Measurements from ENCODE around the gene TMTC4. TPM values are rescaled to one million over a fixed set of nuclear protein-coding genes. Genes with fewer than 3 reads are reported as not detected.
A peak's percentile ranks its signal among the peaks of the same experiment; 100 is the strongest.

TMTC4 gene
- total RNA-seq, 1 donor from 2014 or later: 22.4 TPM

DNA sequence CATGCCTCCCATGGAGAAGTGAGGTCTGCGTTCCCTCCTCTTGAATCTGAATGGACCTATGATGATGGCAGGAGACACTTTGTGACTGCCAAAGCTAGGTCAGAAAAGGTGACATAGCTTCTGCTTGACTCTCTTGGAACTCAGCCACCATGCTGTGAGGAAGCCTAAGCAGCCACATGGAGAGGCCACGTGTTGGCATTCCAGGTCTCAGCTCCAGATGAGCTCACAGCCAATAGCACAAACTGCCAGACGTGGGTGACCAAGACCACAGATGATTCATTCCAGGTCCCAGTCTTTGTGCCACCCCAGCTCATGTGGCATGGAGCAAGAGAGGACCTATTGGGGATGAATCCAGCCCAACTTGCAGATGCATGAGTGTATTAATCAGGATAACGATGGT is 77.3 kb downstream of the TMTC4 start:
- no peak overlapping the region for H3K4me3 ChIP-seq (ENCODE audit: low read length in 3 of 3)
- no peaks in the 10 kb centered on the region for H3K36me3 ChIP-seq (ENCODE audit: control insufficient read depth in 3 of 3, insufficient read depth in 3 of 3, low read length in 3 of 3)
- H3K27ac ChIP-seq (ENCODE audit: low read depth, low read length): no peak overlapping the region
- H3K9ac ChIP-seq (ENCODE audit: low read depth in 1 of 3, low read length in 3 of 3): no peak overlapping the region
- H3K9me3 ChIP-seq (ENCODE audit: control insufficient read depth in 3 of 3, low read length in 3 of 3): no peaks in the 10 kb centered on the region
- H3K4me1 ChIP-seq (ENCODE audit: control insufficient read depth in 3 of 3, insufficient read depth in 3 of 3, low read length in 3 of 3): no peaks in the 10 kb centered on the region
- H3K27me3 ChIP-seq (ENCODE audit: control insufficient read depth in 3 of 3, insufficient read depth in 3 of 3, low read length in 3 of 3): no peaks in the 10 kb centered on the region

DNA sequence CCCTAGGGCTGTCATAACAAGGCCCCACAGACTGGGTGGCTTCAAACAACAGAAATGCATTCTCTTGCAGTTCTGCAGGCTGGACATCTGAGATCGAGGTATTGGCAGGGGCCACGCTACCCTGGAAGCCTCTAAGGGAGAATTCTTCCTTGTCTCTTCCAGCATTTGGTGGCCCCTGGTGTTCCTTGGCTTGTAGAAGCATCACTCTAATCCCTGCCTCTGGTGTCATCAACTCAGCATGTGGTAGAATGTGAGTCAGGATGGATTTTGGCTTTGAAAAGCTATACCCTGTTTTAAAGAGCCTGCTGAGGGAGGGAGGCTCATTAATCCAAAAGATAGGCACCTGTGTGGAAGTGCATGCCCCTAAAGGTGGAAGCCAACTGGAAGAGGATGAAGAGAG is 78.1 kb downstream of the TMTC4 start:
- no peaks in the 10 kb centered on the region for H3K27me3 ChIP-seq (ENCODE audit: control insufficient read depth in 3 of 3, insufficient read depth in 3 of 3, low read length in 3 of 3)
- H3K36me3 ChIP-seq (ENCODE audit: control insufficient read depth in 3 of 3, insufficient read depth in 3 of 3, low read length in 3 of 3): no peaks in the 10 kb centered on the region
- H3K9me3 ChIP-seq (ENCODE audit: control insufficient read depth in 3 of 3, low read length in 3 of 3): no peaks in the 10 kb centered on the region
- no peaks in the 10 kb centered on the region for H3K4me1 ChIP-seq (ENCODE audit: control insufficient read depth in 3 of 3, insufficient read depth in 3 of 3, low read length in 3 of 3)
- H3K9ac ChIP-seq (ENCODE audit: low read depth in 1 of 3, low read length in 3 of 3): no peak overlapping the region
- H3K4me3 ChIP-seq (ENCODE audit: low read length in 3 of 3): no peak overlapping the region
- H3K27ac ChIP-seq (ENCODE audit: low read depth, low read length): no peak overlapping the region

DNA sequence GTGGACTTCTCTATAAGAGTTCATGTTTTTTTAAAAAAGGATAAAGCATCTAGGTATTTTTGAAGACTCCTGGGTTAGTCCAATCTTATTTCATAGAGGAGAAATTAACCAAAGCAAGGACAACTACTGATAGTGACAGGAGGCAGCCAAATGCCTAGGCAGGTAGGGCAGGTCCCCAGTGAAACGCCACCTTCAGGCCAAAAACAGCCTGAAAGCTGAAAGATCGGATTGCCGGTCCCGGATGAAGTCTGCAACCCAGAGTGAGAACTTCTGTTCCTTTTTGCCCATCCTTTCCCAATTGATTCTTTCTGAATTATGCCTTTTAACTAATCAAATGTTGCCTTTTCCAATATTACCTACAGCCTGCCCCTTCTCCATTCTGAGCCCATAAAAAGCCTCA is 79.9 kb downstream of the TMTC4 start:
- H3K9me3 ChIP-seq (ENCODE audit: control insufficient read depth in 3 of 3, low read length in 3 of 3): no peaks in the 10 kb centered on the region
- H3K27ac ChIP-seq (ENCODE audit: low read depth, low read length): no peak overlapping the region
- no peaks in the 10 kb centered on the region for H3K36me3 ChIP-seq (ENCODE audit: control insufficient read depth in 3 of 3, insufficient read depth in 3 of 3, low read length in 3 of 3)

DNA sequence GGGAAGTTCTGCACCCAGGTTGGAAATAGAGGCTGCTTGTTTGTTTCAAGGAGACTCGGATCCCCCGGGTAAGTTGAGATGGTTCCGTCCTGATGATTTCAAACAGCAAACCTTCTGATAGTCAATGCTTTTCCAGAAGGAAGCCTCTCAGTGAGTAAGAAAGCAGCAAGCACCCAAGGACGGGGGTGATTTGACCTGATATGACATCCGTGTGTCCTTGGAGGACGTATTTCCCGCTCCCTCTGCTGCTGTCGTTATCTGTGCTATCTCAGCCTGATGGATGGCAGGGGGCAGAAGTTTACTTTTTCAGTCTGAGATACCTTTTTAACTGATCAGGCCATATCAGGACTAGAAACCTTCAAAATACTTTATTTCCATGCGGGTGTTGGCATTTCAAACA is 80.3 kb downstream of the TMTC4 start:
- Histone ChIP-seq H3K27me3 (ENCODE audit: control insufficient read depth in 3 of 3, insufficient read depth in 3 of 3, low read length in 3 of 3) (no peaks in the 10 kb centered on the region), H3K4me3 (ENCODE audit: low read length in 3 of 3) (no peak overlapping the region), H3K4me1 (ENCODE audit: control insufficient read depth in 3 of 3, insufficient read depth in 3 of 3, low read length in 3 of 3) (peaks cover 0 to under 1% (median 0%) of the 10 kb centered on the region in 3 donors), H3K27ac (ENCODE audit: low read depth, low read length) (no peak overlapping the region), H3K9ac (ENCODE audit: low read depth in 1 of 3, low read length in 3 of 3) (no peak overlapping the region), H3K36me3 (ENCODE audit: control insufficient read depth in 3 of 3, insufficient read depth in 3 of 3, low read length in 3 of 3) (no peaks in the 10 kb centered on the region), H3K9me3 (ENCODE audit: control insufficient read depth in 3 of 3, low read length in 3 of 3) (no peaks in the 10 kb centered on the region)

More for the DNA sequence above, 79.9 kb downstream of the TMTC4 start:
- H3K4me1 ChIP-seq (ENCODE audit: control insufficient read depth in 3 of 3, insufficient read depth in 3 of 3, low read length in 3 of 3): no peaks in the 10 kb centered on the region
- no peaks in the 10 kb centered on the region for H3K27me3 ChIP-seq (ENCODE audit: control insufficient read depth in 3 of 3, insufficient read depth in 3 of 3, low read length in 3 of 3)
- H3K9ac ChIP-seq (ENCODE audit: low read depth in 1 of 3, low read length in 3 of 3): no peak overlapping the region
- H3K4me3 ChIP-seq (ENCODE audit: low read length in 3 of 3): no peak overlapping the region

DNA sequence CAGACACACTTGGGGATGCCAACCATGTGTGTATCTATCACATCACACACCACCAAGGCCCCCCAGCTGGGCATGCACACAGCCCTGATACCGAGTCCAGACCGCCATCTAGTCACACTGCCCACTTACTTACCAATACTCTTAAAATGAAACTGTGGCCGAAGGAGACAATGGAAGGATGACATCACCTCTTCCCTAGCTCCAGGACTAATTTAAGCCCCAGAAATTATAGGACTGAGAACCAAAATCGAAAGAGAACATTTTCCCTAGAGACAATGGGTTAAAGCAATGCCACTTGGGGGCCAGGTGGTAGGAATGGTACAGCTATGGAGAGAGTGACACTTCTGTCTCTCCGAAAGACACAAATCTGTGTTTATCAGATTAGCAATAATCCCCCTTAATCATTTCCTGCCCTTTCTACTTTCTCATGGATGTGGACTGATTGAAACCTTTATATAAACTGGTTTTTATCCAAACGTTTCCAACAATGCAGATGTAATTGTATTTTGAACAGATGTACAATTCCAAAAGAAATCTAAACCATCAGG is 85.3 kb downstream of the TMTC4 start:
- H3K36me3 ChIP-seq (ENCODE audit: control insufficient read depth in 3 of 3, insufficient read depth in 3 of 3, low read length in 3 of 3): no peaks in the 10 kb centered on the region
- no peak overlapping the region for H3K27ac ChIP-seq (ENCODE audit: low read depth, low read length)
- no peaks in the 10 kb centered on the region for H3K9me3 ChIP-seq (ENCODE audit: control insufficient read depth in 3 of 3, low read length in 3 of 3)
- H3K4me3 ChIP-seq (ENCODE audit: low read length in 3 of 3): peak overlapping the region; percentile 23 to 71 (median 70)
- peak overlapping the region in 1 of 3 donors; percentile 63 for H3K9ac ChIP-seq (ENCODE audit: low read depth in 1 of 3, low read length in 3 of 3)
- peaks cover 4 to 7% (median 5%) of the 10 kb centered on the region in 3 donors for H3K4me1 ChIP-seq (ENCODE audit: control insufficient read depth in 3 of 3, insufficient read depth in 3 of 3, low read length in 3 of 3)
- H3K27me3 ChIP-seq (ENCODE audit: control insufficient read depth in 3 of 3, insufficient read depth in 3 of 3, low read length in 3 of 3): no peaks in the 10 kb centered on the region

DNA sequence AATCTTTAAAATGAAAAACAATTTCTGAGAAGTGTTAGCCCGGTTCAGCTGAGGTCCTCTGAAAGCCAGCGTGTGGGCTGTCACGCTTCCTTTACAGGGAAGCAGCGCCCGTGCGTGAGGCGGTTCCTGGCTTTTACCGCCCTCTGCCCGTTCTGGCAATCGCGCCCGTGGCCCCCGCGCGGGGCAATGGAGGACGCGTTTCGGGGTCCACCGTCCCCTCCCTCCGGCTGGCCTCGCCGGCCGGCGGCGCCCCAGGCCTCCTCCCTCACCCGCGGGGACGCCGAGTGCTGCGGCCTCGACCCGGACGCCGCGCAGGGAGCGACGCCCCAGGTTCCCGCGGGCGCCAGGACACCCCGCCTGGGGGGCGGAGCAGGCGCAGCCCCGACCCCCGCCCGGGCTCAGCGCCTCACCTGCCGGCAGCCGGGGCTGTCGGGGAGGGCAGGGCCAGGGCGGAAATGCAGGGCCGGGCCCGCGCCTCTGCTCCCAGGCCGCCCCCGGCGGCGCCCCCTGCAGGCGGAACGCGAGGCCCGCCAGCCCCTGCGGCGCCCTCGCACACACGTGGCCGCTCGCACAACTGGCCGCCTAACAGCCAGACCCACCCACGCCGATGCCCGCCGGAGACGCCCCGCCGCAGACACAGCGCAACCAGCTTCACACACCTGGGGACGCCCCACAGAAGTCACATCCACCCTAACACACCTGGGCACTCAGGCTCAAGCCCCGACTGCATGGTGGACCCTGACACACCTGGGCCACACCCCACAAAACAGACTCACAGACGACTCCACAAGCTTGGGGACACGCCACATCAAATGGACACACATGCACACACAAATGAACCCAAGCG is 86.0 kb downstream of the TMTC4 start, which contains the start of gene GGACT:
GGACT (minus strand) TSS at position 459 of the 847 bp plus-strand sequence. CDS start 56,198 bp downstream, outside the sequence.
- Histone ChIP-seq H3K9ac (ENCODE audit: low read depth in 1 of 3, low read length in 3 of 3) (peak within 1 kb of the TSS; percentile 63 to 89 (median 77)), H3K4me1 (ENCODE audit: control insufficient read depth in 3 of 3, insufficient read depth in 3 of 3, low read length in 3 of 3) (peaks cover 4 to 7% (median 5%) of the 10 kb centered on the region in 3 donors), H3K27ac (ENCODE audit: low read depth, low read length) (peak within 1 kb of the TSS; percentile 3), H3K9me3 (ENCODE audit: control insufficient read depth in 3 of 3, low read length in 3 of 3) (no peaks in the 10 kb centered on the region), H3K36me3 (ENCODE audit: control insufficient read depth in 3 of 3, insufficient read depth in 3 of 3, low read length in 3 of 3) (no peaks in the 10 kb centered on the region), H3K4me3 (ENCODE audit: low read length in 3 of 3) (peak within 1 kb of the TSS; percentile 70 to 78 (median 74)), H3K27me3 (ENCODE audit: control insufficient read depth in 3 of 3, insufficient read depth in 3 of 3, low read length in 3 of 3) (no peaks in the 10 kb centered on the region)

DNA sequence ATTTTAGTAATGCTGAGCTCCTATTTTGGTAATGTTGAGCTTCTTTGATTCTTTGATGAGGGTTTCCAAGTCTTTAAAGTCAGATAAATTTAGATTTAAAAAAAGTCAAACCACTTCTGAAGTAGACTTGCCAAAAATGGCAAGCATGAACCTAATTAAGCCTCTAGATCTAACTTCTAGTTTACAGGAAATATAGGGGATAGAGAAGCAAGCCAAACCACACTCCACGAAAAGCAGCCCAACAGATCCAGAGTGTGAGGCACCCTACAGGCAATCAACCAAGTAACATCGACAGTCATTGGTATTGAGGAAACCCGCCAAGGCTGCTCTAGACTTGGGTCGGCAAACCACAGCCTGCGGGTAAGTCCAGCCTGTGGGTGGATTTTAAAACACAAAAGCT is 89.7 kb downstream of the TMTC4 start:
- H3K36me3 ChIP-seq (ENCODE audit: control insufficient read depth in 3 of 3, insufficient read depth in 3 of 3, low read length in 3 of 3): peaks cover 0 to 6% (median 0%) of the 10 kb centered on the region in 3 donors
- no peaks in the 10 kb centered on the region for H3K27me3 ChIP-seq (ENCODE audit: control insufficient read depth in 3 of 3, insufficient read depth in 3 of 3, low read length in 3 of 3)
- peaks cover 4 to 7% (median 5%) of the 10 kb centered on the region in 3 donors for H3K4me1 ChIP-seq (ENCODE audit: control insufficient read depth in 3 of 3, insufficient read depth in 3 of 3, low read length in 3 of 3)
- H3K9ac ChIP-seq (ENCODE audit: low read depth in 1 of 3, low read length in 3 of 3): no peak overlapping the region
- H3K9me3 ChIP-seq (ENCODE audit: control insufficient read depth in 3 of 3, low read length in 3 of 3): no peaks in the 10 kb centered on the region
- no peak overlapping the region for H3K27ac ChIP-seq (ENCODE audit: low read depth, low read length)
- H3K4me3 ChIP-seq (ENCODE audit: low read length in 3 of 3): no peak overlapping the region

DNA sequence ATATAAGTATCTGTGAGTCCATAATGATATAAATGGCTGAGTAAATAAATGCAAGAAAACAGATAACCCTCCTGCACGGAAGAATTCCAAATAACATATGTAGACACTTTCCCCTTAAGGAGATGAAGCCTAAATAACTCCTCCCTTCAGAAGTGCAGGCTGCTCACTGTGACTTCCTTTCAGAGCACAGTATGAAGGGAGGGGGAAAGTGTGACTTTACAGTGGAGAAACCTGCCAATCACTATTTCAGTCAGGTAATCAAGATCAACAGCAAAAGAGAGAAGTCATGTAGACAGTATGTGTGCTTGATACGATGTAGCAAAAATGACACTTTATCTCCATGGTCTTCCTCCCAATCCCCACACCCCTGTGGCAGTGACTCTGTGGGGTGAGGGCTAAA is 93.1 kb downstream of the TMTC4 start:
- Histone ChIP-seq H3K9me3 (ENCODE audit: control insufficient read depth in 3 of 3, low read length in 3 of 3) (no peaks in the 10 kb centered on the region), H3K36me3 (ENCODE audit: control insufficient read depth in 3 of 3, insufficient read depth in 3 of 3, low read length in 3 of 3) (peaks cover 0 to 8% (median 0%) of the 10 kb centered on the region in 3 donors), H3K27ac (ENCODE audit: low read depth, low read length) (no peak overlapping the region), H3K4me3 (ENCODE audit: low read length in 3 of 3) (no peak overlapping the region), H3K27me3 (ENCODE audit: control insufficient read depth in 3 of 3, insufficient read depth in 3 of 3, low read length in 3 of 3) (no peaks in the 10 kb centered on the region), H3K9ac (ENCODE audit: low read depth in 1 of 3, low read length in 3 of 3) (no peak overlapping the region), H3K4me1 (ENCODE audit: control insufficient read depth in 3 of 3, insufficient read depth in 3 of 3, low read length in 3 of 3) (no peaks in the 10 kb centered on the region)

DNA sequence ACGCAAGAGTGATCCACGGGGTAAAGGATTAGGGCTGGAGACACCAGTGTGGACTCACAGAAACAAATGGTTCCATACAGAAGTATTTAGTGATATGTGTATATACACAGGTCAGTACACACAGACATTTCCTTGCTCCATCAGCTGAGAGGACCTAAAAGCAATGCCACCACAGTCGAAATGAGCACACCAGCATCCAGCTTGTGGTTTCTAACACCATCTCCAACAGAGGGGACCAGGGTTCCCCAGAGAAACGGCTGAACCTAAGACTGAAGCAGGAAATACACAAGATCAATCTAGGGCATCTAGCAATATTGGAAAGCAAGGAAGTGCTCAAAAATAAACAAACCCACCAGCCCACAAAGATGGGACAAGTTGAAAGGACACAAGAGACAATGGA is 93.6 kb downstream of the TMTC4 start:
- Histone ChIP-seq H3K9me3 (ENCODE audit: control insufficient read depth in 3 of 3, low read length in 3 of 3) (no peaks in the 10 kb centered on the region), H3K27ac (ENCODE audit: low read depth, low read length) (no peak overlapping the region), H3K4me1 (ENCODE audit: control insufficient read depth in 3 of 3, insufficient read depth in 3 of 3, low read length in 3 of 3) (no peaks in the 10 kb centered on the region), H3K4me3 (ENCODE audit: low read length in 3 of 3) (no peak overlapping the region), H3K9ac (ENCODE audit: low read depth in 1 of 3, low read length in 3 of 3) (no peak overlapping the region), H3K27me3 (ENCODE audit: control insufficient read depth in 3 of 3, insufficient read depth in 3 of 3, low read length in 3 of 3) (no peaks in the 10 kb centered on the region), H3K36me3 (ENCODE audit: control insufficient read depth in 3 of 3, insufficient read depth in 3 of 3, low read length in 3 of 3) (peaks cover 0 to 8% (median 0%) of the 10 kb centered on the region in 3 donors)

DNA sequence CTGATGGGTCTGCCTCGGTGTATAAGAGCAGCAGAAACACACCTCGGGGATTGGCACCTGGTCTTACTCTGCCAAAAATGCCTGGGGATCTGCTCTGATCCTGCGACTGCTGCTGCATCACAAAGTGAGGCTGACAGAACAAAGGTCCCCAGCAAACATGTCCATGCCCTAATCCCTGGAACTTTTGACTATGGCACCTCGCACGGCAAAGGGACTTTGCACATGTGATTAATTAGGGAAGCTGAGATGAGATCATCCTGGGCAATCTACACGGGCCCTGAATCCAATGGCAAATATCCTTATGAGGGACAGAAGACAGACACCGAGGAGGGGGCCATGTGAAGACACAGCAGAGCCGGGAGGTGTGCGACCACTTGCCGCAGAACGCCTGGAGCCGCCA is 94.5 kb downstream of the TMTC4 start:
- no peaks in the 10 kb centered on the region for H3K27me3 ChIP-seq (ENCODE audit: control insufficient read depth in 3 of 3, insufficient read depth in 3 of 3, low read length in 3 of 3)
- H3K36me3 ChIP-seq (ENCODE audit: control insufficient read depth in 3 of 3, insufficient read depth in 3 of 3, low read length in 3 of 3): peaks cover 0 to 8% (median 0%) of the 10 kb centered on the region in 3 donors
- H3K9ac ChIP-seq (ENCODE audit: low read depth in 1 of 3, low read length in 3 of 3): no peak overlapping the region
- no peaks in the 10 kb centered on the region for H3K4me1 ChIP-seq (ENCODE audit: control insufficient read depth in 3 of 3, insufficient read depth in 3 of 3, low read length in 3 of 3)
- no peak overlapping the region for H3K27ac ChIP-seq (ENCODE audit: low read depth, low read length)
- H3K4me3 ChIP-seq (ENCODE audit: low read length in 3 of 3): no peak overlapping the region
- H3K9me3 ChIP-seq (ENCODE audit: control insufficient read depth in 3 of 3, low read length in 3 of 3): no peaks in the 10 kb centered on the region

Measured in skeletal muscle tissue (tissue), 4 donors.